Skeletal muscle tissue (tissue), 4 donors: ENCODE measurements around the gene FAH. TPM values are rescaled to one million over a fixed set of nuclear protein-coding genes. Genes with fewer than 3 reads are reported as not detected.

Source experiments
- H3K27ac ChIP-seq: one replicate; pipeline ENCODE4 v1.7.0; 2013; ENCODE audit warnings: mild to moderate bottlenecking, low read depth, low read length, inconsistent platforms
- H3K27me3 ChIP-seq, 3 donors: one replicate each; pipeline ENCODE4 v1.7.0; 2013; ENCODE audit warnings: low read length in 3 of 3; ENCODE audit not compliant: control insufficient read depth in 3 of 3, insufficient read depth in 3 of 3
- H3K36me3 ChIP-seq, 3 donors: one replicate each; pipeline ENCODE4 v1.7.0; 2013; ENCODE audit warnings: low read length in 3 of 3; ENCODE audit not compliant: control insufficient read depth in 3 of 3, insufficient read depth in 3 of 3
- H3K4me1 ChIP-seq, 3 donors: one replicate each; pipeline ENCODE4 v1.7.0; 2013; ENCODE audit warnings: low read length in 3 of 3, mild to moderate bottlenecking in 3 of 3; ENCODE audit not compliant: control insufficient read depth in 3 of 3, insufficient read depth in 3 of 3
- H3K4me3 ChIP-seq, 3 donors: one replicate each; pipeline ENCODE4 v1.7.0; 2013; ENCODE audit warnings: low read length in 3 of 3
- H3K9ac ChIP-seq, 3 donors: one replicate each; pipeline ENCODE4 v1.7.0; 2013; ENCODE audit warnings: low read length in 3 of 3, mild to moderate bottlenecking in 3 of 3, moderate library complexity in 2 of 3, low read depth in 1 of 3
- H3K9me3 ChIP-seq, 3 donors: one replicate each; pipeline ENCODE4 v1.7.0; 2013; ENCODE audit warnings: low read length in 3 of 3; ENCODE audit not compliant: control insufficient read depth in 3 of 3
- total RNA-seq: library from RNA; depleted of rRNA; stranded (reverse); fragments of >200 nt; gene quantifications from one replicate; pipeline ENCODE4 v1.2.3, GENCODE V29; 2014
- donor health status: Osteomylitis.

Gene FAH
- 13.6 TPM for total RNA-seq

DNA sequence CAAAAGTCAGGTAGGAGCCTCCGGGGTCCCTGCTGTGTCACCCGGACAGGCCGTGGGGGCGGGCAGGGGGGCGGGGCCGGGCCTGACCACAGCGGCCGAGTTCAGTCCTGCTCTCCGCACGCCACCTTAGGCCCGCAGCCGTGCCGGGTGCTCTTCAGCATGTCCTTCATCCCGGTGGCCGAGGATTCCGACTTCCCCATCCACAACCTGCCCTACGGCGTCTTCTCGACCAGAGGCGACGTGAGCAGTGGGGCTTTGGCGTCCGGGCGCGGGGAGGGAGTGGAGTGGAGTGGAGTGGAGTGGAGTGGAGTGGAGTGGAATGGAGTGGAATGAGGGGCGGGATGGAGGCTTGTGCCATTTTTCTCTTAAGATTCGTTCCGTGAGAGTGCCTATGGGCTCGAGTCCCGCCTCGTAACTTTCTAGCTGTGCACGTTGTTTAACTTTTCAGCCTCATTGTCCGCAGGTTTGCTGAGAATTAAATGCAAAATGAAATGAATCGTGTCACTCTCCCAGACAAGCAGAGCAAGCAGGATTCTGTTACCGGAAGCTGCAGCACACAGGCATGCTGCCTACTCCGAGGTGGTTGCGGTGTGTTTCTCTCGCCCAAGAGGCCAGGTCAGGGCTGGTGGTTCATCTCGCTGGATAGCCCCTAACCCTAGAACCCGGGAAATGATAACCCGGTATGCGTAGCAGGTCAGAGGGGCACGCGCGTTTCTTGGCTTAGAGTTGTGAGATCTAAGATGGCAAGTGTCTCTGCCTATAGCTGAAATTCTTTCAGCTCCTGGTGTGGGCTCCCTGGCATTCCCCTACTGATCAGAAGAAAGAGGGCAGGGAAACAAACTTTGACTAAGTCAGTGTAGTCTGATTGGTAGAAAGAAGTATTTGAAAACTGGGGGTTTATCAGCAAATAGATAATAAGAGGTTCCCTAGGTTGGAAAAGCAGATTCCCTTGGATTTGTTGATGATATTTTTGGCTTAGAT lies at the start of gene FAH:
Gene FAH, plus strand, starts transcription at position 104 of the 981 bp plus-strand sequence. Its CDS starts 56 bp downstream, at position 160.
- peaks cover 28 to 47% (median 29%) of the 10 kb centered on the region in 3 donors for H3K4me1 ChIP-seq
- H3K4me3 ChIP-seq: peak within 1 kb of the TSS; percentile 79 to 92 (median 85)
- H3K27me3 ChIP-seq: no peaks in the 10 kb centered on the region
- peak within 1 kb of the TSS; percentile 76 for H3K27ac ChIP-seq
- H3K36me3 ChIP-seq: peaks cover 0 to 4% (median 3%) of the 10 kb centered on the region in 3 donors
- H3K9ac ChIP-seq: peak within 1 kb of the TSS; percentile 63 to 82 (median 72)
- no peaks in the 10 kb centered on the region for H3K9me3 ChIP-seq

DNA sequence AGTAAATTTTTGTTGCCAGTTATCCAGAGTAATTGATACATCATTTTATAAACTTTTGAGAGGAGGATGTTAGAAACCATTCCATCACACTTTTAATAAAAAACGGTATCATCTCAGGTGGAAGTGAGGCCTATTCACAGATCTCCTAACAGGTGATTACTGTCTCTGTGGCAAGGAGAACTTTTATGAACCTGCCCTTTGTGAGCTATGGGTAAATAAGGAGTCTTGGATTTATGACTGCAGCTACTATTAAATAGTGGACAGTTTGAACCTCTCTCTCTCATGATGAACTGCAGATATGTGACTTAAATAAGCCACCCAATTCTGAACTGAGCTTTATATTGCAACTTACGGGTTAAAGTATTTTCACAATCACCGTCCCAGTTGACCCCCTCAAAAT lies 47.6 kb upstream of the FAH start:
- H3K27me3 ChIP-seq: no peaks in the 10 kb centered on the region
- no peak overlapping the region for H3K27ac ChIP-seq
- H3K4me3 ChIP-seq: no peak overlapping the region
- H3K36me3 ChIP-seq: no peaks in the 10 kb centered on the region
- H3K4me1 ChIP-seq: peaks cover 5 to 12% (median 12%) of the 10 kb centered on the region in 3 donors
- H3K9ac ChIP-seq: no peak overlapping the region
- no peaks in the 10 kb centered on the region for H3K9me3 ChIP-seq

DNA sequence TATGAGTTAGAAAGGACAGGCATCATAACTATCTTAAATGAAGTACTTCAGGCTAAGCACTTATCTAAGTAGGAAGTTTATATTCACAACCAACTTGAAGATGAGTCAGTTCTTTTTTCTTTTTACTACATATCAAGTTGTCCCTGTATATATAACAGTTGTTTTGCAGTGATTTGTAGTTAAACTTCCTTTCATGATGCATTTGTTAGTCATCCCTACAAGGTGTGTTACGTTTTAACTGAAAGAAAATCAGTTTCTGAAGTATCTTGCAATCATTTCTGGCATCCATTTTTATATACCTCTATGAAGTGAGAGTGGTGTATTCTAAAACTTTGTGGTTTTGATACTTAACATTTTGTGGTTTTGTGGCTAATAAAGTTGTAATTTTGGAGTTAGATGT lies 47.2 kb upstream of the FAH start:
- no peaks in the 10 kb centered on the region for H3K27me3 ChIP-seq
- H3K4me1 ChIP-seq: peaks cover 8 to 14% (median 13%) of the 10 kb centered on the region in 3 donors
- H3K27ac ChIP-seq: no peak overlapping the region
- H3K9me3 ChIP-seq: no peaks in the 10 kb centered on the region
- H3K4me3 ChIP-seq: no peak overlapping the region
- H3K9ac ChIP-seq: no peak overlapping the region
- no peaks in the 10 kb centered on the region for H3K36me3 ChIP-seq

DNA sequence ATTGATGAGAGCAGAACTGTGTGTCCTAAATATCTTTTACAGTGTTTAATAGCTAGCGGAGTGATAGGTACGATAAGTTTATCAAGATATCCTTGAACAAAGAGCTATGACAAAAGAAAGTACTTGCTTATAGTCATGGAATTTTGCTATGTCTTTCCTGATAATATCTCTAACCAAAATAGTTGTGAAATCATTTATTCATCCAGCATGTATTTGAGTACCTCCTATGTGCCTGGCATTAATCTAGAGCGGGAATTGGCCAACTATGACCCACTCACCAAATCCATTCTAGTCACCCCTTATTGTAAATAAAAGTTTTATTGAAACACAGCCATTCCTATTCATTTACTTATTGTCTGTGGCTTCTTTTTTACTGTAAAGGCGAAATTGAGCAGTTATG lies 46.7 kb upstream of the FAH start:
- Histone ChIP-seq H3K36me3 (no peaks in the 10 kb centered on the region), H3K4me3 (no peak overlapping the region), H3K27me3 (no peaks in the 10 kb centered on the region), H3K4me1 (peaks cover 12 to 18% (median 18%) of the 10 kb centered on the region in 3 donors), H3K9me3 (no peaks in the 10 kb centered on the region), H3K27ac (no peak overlapping the region), H3K9ac (no peak overlapping the region)

DNA sequence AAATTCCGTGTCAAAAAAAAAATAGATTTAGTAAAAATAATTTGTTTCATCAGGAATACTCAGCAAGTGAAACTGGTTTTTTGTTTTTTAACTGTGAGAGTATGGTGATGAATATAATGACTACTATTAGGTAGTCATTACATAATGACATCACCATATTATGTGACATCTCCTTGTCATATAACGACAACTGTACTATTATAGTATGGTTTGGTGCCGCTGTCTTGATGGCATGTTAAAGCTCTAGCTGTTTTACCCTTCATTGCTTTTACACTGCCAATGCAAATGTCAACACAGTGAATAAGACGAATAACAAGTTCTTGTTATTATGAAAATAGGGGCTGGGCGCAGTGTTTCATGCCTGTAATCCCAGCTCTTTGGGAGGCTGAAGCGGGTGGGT lies 45.6 kb upstream of the FAH start:
- Histone ChIP-seq H3K27me3 (no peaks in the 10 kb centered on the region), H3K36me3 (no peaks in the 10 kb centered on the region), H3K9ac (no peak overlapping the region), H3K4me3 (no peak overlapping the region), H3K9me3 (no peaks in the 10 kb centered on the region), H3K27ac (no peak overlapping the region), H3K4me1 (peaks cover 12 to 18% (median 18%) of the 10 kb centered on the region in 3 donors)

DNA sequence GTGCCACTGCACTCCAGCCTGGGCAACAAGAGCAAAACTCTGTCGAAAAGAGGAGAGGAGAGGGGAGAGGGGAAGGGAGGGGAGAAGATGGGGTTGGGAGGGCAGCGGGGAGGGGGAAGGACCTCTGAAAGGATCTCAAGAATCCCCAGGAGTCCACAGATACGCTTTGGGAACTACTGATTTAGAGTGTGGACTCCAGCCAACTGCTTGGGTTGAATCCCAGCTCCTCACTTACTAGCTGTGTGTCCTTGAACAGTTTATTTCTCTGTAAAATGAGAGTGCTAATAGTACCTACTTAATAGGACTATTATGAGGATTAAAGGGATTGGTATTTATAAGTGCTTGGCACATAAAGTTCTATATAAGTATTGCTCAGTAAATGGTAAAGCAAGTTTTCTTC lies 45.0 kb upstream of the FAH start:
- Histone ChIP-seq H3K27ac (no peak overlapping the region), H3K36me3 (no peaks in the 10 kb centered on the region), H3K4me3 (no peak overlapping the region), H3K27me3 (no peaks in the 10 kb centered on the region), H3K9ac (no peak overlapping the region), H3K4me1 (peaks cover 12 to 18% (median 18%) of the 10 kb centered on the region in 3 donors), H3K9me3 (no peaks in the 10 kb centered on the region)

DNA sequence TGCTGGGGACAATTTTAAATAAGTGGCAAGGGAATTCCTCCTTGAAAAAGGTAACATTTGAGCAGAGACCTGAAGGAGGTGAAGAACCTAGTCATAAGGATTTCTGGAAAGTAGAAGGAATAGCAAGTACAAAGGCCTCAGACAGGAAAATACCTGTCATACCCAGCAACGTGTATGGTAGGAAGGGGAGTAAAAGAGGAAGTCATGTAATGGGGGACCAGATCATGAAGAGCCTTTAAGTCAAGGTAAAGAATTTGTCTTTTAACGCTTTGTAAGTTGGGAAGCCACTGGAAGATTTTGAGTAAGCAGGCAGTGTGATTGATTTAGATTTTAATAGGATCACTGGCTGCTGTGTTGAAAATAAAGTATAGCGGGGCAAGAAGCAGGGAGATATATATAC lies 43.4 kb upstream of the FAH start:
- Histone ChIP-seq H3K9ac (no peak overlapping the region), H3K4me1 (peaks cover 12 to 18% (median 14%) of the 10 kb centered on the region in 3 donors), H3K9me3 (no peaks in the 10 kb centered on the region), H3K27me3 (no peaks in the 10 kb centered on the region), H3K27ac (no peak overlapping the region), H3K36me3 (no peaks in the 10 kb centered on the region), H3K4me3 (no peak overlapping the region)

DNA sequence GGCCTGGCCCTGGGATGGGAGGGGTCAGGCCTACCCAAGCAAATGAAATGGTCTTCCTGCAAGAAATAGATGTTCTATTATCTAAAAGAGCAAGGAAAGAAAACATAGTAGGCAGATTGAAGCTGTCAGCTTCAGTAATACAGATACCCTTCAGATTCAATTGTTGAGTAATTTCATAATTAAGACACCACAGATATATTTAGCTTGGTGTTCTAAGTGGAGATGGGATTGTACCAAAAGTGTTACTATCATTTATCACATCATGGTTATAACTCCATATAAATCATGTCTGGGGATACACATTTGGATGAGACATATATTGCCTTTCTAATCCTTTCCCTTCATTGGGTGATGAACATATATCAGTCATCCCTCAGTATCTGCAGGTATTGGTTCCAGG lies 41.9 kb upstream of the FAH start:
- no peaks in the 10 kb centered on the region for H3K36me3 ChIP-seq
- H3K9me3 ChIP-seq: no peaks in the 10 kb centered on the region
- no peak overlapping the region for H3K9ac ChIP-seq
- peaks cover 14 to 19% (median 18%) of the 10 kb centered on the region in 3 donors for H3K4me1 ChIP-seq
- H3K4me3 ChIP-seq: no peak overlapping the region
- no peaks in the 10 kb centered on the region for H3K27me3 ChIP-seq
- H3K27ac ChIP-seq: no peak overlapping the region

DNA sequence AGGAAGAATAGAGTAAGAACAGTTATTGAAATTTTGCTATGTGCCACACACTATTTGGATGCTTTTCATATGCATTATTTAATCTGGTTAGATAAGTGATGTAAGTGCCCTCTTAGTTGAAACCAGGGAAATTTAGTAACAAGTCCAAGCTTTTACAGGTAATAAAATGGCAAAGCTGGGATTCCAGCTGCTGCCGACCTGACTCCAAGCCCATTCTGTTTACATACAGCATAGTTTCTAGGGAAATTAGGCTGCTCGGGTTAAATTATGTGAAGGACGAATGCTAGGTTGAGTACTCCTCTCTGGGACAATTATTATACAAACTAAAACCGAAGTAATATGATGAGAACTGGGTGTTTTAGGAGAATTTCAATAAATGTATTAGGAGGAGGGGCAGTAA lies 38.7 kb upstream of the FAH start:
- no peak overlapping the region for H3K27ac ChIP-seq
- H3K36me3 ChIP-seq: no peaks in the 10 kb centered on the region
- peaks cover 11 to 15% (median 14%) of the 10 kb centered on the region in 3 donors for H3K4me1 ChIP-seq
- H3K9me3 ChIP-seq: no peaks in the 10 kb centered on the region
- H3K27me3 ChIP-seq: no peaks in the 10 kb centered on the region
- H3K9ac ChIP-seq: no peak overlapping the region
- H3K4me3 ChIP-seq: no peak overlapping the region

DNA sequence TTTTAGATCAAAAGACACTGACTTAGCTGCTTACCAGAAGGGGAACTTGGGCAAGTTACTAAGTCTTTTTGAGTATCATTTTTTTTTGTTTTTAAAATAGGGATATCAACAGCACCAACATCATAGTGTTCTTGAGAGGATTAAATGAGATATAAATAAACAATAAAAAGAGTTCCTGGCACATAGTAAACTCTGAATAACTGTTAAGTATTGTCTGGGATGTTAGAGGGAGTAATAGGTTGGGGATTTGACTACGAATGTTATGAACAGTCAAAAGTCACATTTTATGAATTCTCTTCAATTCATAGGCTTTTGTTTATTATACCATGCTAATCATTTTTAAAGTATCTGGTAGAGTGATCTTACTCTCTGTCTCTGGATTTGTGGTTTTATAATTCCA lies 37.8 kb upstream of the FAH start:
- H3K4me3 ChIP-seq: no peak overlapping the region
- H3K9me3 ChIP-seq: no peaks in the 10 kb centered on the region
- H3K9ac ChIP-seq: no peak overlapping the region
- peaks cover 7 to 15% (median 7%) of the 10 kb centered on the region in 3 donors for H3K4me1 ChIP-seq
- no peaks in the 10 kb centered on the region for H3K36me3 ChIP-seq
- H3K27ac ChIP-seq: no peak overlapping the region
- no peaks in the 10 kb centered on the region for H3K27me3 ChIP-seq
